Measurements from ENCODE around the gene ESPL1. TPM values are rescaled to one million over a fixed set of nuclear protein-coding genes. Genes with fewer than 3 reads are reported as not detected.
"Not testable (repeated sequence)": the region's sequence is repeated elsewhere in the genome, so short reads cannot be mapped to it uniquely, and the experiment has no call there.

The ESPL1 gene
- total RNA-seq, 6 donors from 2014 or later, result 1.5 to 5.3 (median 2.1) TPM

DNA sequence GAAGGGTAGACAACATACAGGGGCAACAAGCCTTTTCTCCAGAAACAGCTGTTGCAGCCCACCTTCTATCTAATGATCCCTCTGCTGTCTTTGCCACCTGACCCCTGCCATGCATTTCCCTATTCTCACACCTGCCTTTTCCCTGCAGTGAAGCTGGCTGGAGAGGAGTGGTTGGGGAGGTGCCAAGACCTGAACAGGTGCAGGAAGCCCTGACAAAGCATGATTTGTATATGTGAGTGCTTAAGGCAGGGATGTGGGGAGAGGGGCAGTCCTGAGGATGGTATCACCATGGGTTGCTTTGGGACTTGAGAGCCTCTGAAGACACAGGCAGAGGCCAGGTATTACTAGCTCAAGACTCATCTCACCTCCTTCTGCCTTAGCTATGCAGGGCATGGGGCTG, 24.3 kb downstream of the ESPL1 start:
- Histone ChIP-seq H3K4me1 (peaks cover 20 to 22% (median 21%) of the 10 kb centered on the region in 4 donors), H3K4me3 (no peak overlapping the region), H3K27me3 (no peaks in the 10 kb centered on the region), H3K9me3 (no peaks in the 10 kb centered on the region), H3K27ac (no peak overlapping the region), H3K36me3 (peaks cover 0 to under 1% (median under 1%) of the 10 kb centered on the region in 4 donors)
- no peak for DNase-seq
- TF ChIP-seq POLR2A (IDR thresholded peaks at IDR 0.05) (no peak), POLR2AphosphoS5 (IDR thresholded peaks at IDR 0.05) (no peak), CTCF (IDR thresholded peaks at IDR 0.05) (no peak), EP300 (IDR thresholded peaks at IDR 0.05) (no peak)
- no peak for ATAC-seq (ENCODE audit: low FRiP score in 2 of 2)

GRCh38 chr12:53295070-53295890, 27.2 kb downstream of the ESPL1 start, which contains the start of gene PFDN5:
Gene PFDN5, plus strand, starts transcription at chr12:53295542. Its CDS starts 26 bp downstream, at chr12:53295568.
- H3K4me1 ChIP-seq, result peaks cover 38 to 45% (median 40%) of the 10 kb centered on the region in 4 donors

GRCh38 chr12:53295891-53296219, 27.8 kb downstream of the ESPL1 start:
- H3K4me3 ChIP-seq, result peak overlapping the region; percentile 48 to 84 (median 72)
- no peaks in the 10 kb centered on the region for H3K27me3 ChIP-seq
- 3 to 4% methylated on average over 12 of the region's 12 CpGs for WGBS, 2 donors
- peak overlapping the region; percentile 81 to 97 (median 88) for H3K27ac ChIP-seq
- no peak for ATAC-seq (ENCODE audit: low FRiP score in 2 of 2)
- DNase-seq, result no peak
- peaks cover 44 to 51% (median 45%) of the 10 kb centered on the region in 4 donors for H3K4me1 ChIP-seq
- TF ChIP-seq EP300 (IDR thresholded peaks at IDR 0.05) (no peak), POLR2A (IDR thresholded peaks at IDR 0.05) (no peak), CTCF (IDR thresholded peaks at IDR 0.05) (no peak), POLR2AphosphoS5 (IDR thresholded peaks at IDR 0.05) (no peak)
- H3K9me3 ChIP-seq, result no peaks in the 10 kb centered on the region
- peaks cover 0 to 14% (median 7%) of the 10 kb centered on the region in 4 donors for H3K36me3 ChIP-seq

More at GRCh38 chr12:53295070-53295890, 27.2 kb downstream of the ESPL1 start, which contains the start of gene PFDN5:
- no peaks in the 10 kb centered on the region for H3K27me3 ChIP-seq
- peaks cover 0 to 14% (median 7%) of the 10 kb centered on the region in 4 donors for H3K36me3 ChIP-seq
- peak within 1 kb of the TSS; percentile 81 to 97 (median 88) for H3K27ac ChIP-seq
- TF ChIP-seq POLR2A (IDR thresholded peaks at IDR 0.05) (peak in 3 of 4 donors; percentile 56 to 86 (median 74)), POLR2AphosphoS5 (IDR thresholded peaks at IDR 0.05) (peak; percentile 66 to 87), EP300 (IDR thresholded peaks at IDR 0.05) (no peak), CTCF (IDR thresholded peaks at IDR 0.05) (peak; percentile 17 to 60 (median 34))
- H3K4me3 ChIP-seq, result peak within 1 kb of the TSS; percentile 48 to 84 (median 72)
- peak; percentile 94 to 95 for ATAC-seq (ENCODE audit: low FRiP score in 2 of 2)
- no peaks in the 10 kb centered on the region for H3K9me3 ChIP-seq
- WGBS, 2 donors, result 1 to 2% methylated on average over 37 to 42 of the region's 42 CpGs
- peak; percentile 95 to 96 for DNase-seq

DNA sequence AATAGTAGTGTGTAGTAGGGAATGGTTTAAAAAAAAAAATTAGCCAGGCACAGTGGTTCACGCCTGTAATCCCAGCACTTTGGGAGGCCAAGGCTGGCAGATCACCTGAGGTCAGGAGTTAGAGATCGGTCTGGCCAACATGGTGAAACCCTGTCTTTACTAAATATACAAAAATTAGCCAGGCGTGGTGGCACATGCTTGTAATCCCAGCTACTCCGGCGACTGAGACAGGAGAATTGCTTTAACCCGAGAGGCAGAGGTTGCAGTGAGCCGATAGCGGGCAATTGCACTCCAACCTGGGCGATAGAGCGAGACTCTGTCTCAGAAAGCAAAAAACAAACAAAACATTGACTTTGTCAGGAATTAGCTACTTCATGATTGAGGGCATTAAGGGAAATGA, 29.0 kb downstream of the ESPL1 start:
- not testable (repeated sequence) for H3K4me3 ChIP-seq; H3K27me3 ChIP-seq; DNase-seq; H3K9me3 ChIP-seq; ATAC-seq (ENCODE audit: low FRiP score in 2 of 2)
- peaks cover 47 to 63% (median 49%) of the 10 kb centered on the region in 4 donors for H3K4me1 ChIP-seq
- WGBS, 2 donors, result 96% methylated on average over 10 of the region's 10 CpGs
- H3K36me3 ChIP-seq, result peaks cover 0 to 25% (median 12%) of the 10 kb centered on the region in 4 donors
- H3K27ac ChIP-seq, result peak overlapping the region in 3 of 4 donors; percentile 57 to 92 (median 86)

DNA sequence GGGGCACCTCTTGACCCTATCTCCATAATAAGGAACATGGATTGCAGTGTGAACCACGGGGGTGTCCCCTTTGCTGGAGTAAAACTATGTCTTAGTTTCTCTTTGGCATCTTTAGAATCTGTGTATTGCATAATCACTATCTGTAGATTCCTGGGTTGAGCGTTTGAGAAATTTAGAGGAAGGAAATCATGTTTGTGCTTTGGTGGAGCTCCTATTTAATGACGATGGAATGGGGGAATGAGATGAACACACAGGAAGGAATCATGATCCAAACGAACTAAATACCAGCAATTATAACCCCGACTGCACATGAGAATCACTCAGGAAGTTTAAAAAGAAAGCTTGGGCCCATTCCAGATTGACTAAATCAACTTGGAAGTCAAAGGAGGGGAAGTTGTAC, 30.1 kb downstream of the ESPL1 start:
- ATAC-seq (ENCODE audit: low FRiP score in 2 of 2) (no peak), DNase-seq (no peak)
- peaks cover 0 to 34% (median 15%) of the 10 kb centered on the region in 4 donors for H3K36me3 ChIP-seq
- no peak overlapping the region for H3K4me3 ChIP-seq
- 21 to 38% methylated on average over 5 of the region's 5 CpGs for WGBS, 2 donors
- H3K9me3 ChIP-seq, result no peaks in the 10 kb centered on the region
- no peaks in the 10 kb centered on the region for H3K27me3 ChIP-seq
- H3K27ac ChIP-seq, result peak overlapping the region; percentile 65 to 92 (median 82)
- TF ChIP-seq POLR2A (IDR thresholded peaks at IDR 0.05) (no peak), CTCF (IDR thresholded peaks at IDR 0.05) (no peak), EP300 (IDR thresholded peaks at IDR 0.05) (no peak), POLR2AphosphoS5 (IDR thresholded peaks at IDR 0.05) (no peak)
- peaks cover 50 to 74% (median 52%) of the 10 kb centered on the region in 4 donors for H3K4me1 ChIP-seq
